HG03097 (cell line): Measurements from ENCODE around the gene RC3H2.
A peak's percentile ranks its signal among the peaks of the same experiment; 100 is the strongest.
"Not testable (repeated sequence)": the region's sequence is repeated elsewhere in the genome, so short reads cannot be mapped to it uniquely, and the experiment has no call there.

Source experiments
- ATAC-seq: cut with Tn5 transposase; IDR thresholded peaks from one replicate; pipeline ENCODE4 v1.9.1; 2021; ENCODE audit not compliant: unreplicated experiment, low FRiP score

RC3H2 gene

GRCh38 chr9:122922713-122923112, 17.6 kb upstream of the RC3H2 start:
- no peak for ATAC-seq

GRCh38 chr9:122918310-122918709, 13.2 kb upstream of the RC3H2 start:
- no peak for ATAC-seq

- ATAC-seq: peak; percentile 96
These were observed 8.0 kb upstream of the RC3H2 start, which contains the start of gene ZBTB6 for GRCh38 chr9:122912964-122913673. ZBTB6 (minus strand) TSS chr9:122913323; CDS start chr9:122912072, 1,251 bp downstream.

GRCh38 chr9:122912671-122912963, 7.5 kb upstream of the RC3H2 start:
- ATAC-seq: no peak

GRCh38 chr9:122906122-122906521, 963 bp upstream of the RC3H2 start:
- ATAC-seq: not testable (repeated sequence)

- peak; percentile 19 for ATAC-seq
These were observed 715 bp downstream of the RC3H2 start for GRCh38 chr9:122904466-122904822.

GRCh38 chr9:122900791-122901190, 4.4 kb downstream of the RC3H2 start:
- ATAC-seq: no peak

- ATAC-seq: no peak
These were observed 7.2 kb downstream of the RC3H2 start for GRCh38 chr9:122897969-122898368.

- no peak for ATAC-seq
These were observed 16.7 kb downstream of the RC3H2 start for GRCh38 chr9:122888480-122888879.

GRCh38 chr9:122883125-122883524, 22.0 kb downstream of the RC3H2 start:
- ATAC-seq: no peak

- ATAC-seq: no peak
These were observed 25.7 kb downstream of the RC3H2 start for GRCh38 chr9:122879443-122879842.

- ATAC-seq: no peak
These were observed 29.6 kb downstream of the RC3H2 start for GRCh38 chr9:122875523-122875922.

- not testable (repeated sequence) for ATAC-seq
These were observed 37.9 kb downstream of the RC3H2 start for GRCh38 chr9:122867276-122867675.

GRCh38 chr9:122866079-122866478, 39.1 kb downstream of the RC3H2 start:
- no peak for ATAC-seq

GRCh38 chr9:122865300-122865699, 39.9 kb downstream of the RC3H2 start:
- no peak for ATAC-seq

- ATAC-seq: no peak
These were observed 41.8 kb downstream of the RC3H2 start for GRCh38 chr9:122863407-122863806.

- no peak for ATAC-seq
These were observed 44.6 kb downstream of the RC3H2 start for GRCh38 chr9:122860319-122861142.

GRCh38 chr9:122857815-122858214, 47.3 kb downstream of the RC3H2 start:
- no peak for ATAC-seq

- ATAC-seq: not testable (repeated sequence)
These were observed 52.9 kb downstream of the RC3H2 start for GRCh38 chr9:122852085-122852786.

GRCh38 chr9:122848256-122848943, 56.8 kb downstream of the RC3H2 start:
- no peak for ATAC-seq
